ENCODE data around the gene LRRC4.
A peak's percentile ranks its signal among the peaks of the same experiment; 100 is the strongest.

LRRC4 gene

GRCh38 chr7:128014811-128015210 lies 16.4 kb downstream of the LRRC4 start:
- Histone ChIP-seq H3K27ac (replicated peaks) (no peak overlapping the region), H3K4me3 (replicated peaks; ENCODE audit: insufficient read depth, low read length) (no peak overlapping the region), H3K27me3 (ENCODE audit: insufficient read depth, poor library complexity, severe bottlenecking) (no peaks in the 10 kb centered on the region)
- DNase-seq (ENCODE audit: low read depth in 1 of 2, low spot score in 1 of 2) = no peak
- no peak for TF ChIP-seq REST (IDR thresholded peaks at IDR 0.05; ENCODE audit: insufficient replicate concordance, low read depth)
- TF ChIP-seq SPI1 (IDR thresholded peaks at IDR 0.05; ENCODE audit: borderline replicate concordance, low read depth) = no peak
- TF ChIP-seq CTCF (IDR thresholded peaks at IDR 0.05; ENCODE audit: insufficient read depth, low read length) = no peak
- TF ChIP-seq GABPA (IDR thresholded peaks at IDR 0.05; ENCODE audit: low read depth) = no peak
- TF ChIP-seq POLR2AphosphoS5 (IDR thresholded peaks at IDR 0.05; ENCODE audit: low read depth) = no peak

DNA sequence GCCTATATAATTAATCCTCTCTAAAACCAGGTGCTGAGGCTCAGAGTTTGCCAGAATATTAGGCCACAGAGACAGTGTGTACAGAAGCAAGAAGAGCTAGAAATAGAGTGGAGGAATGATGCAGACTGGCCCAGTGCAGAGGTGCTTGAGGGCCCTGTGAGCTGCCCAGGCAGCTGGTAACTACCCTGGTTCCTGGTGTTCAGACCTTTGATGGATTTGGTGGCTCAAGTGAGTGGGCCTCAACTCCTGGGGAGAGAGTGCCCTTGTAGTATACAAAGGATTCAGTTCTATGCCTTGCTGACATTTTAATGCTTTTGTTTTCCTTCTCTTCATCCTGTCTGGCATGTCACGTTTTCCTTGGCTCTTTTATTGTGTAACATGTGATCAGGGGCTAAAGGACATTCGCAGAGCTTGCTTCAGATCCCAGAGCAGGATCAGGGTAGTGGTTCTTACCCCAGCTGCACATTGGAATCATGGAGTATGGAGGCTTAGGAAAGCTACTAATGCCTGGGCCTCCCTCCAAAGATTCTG lies 20.0 kb downstream of the LRRC4 start:
- no peak for DNase-seq (ENCODE audit: low read depth in 1 of 2, low spot score in 1 of 2)
- Histone ChIP-seq H3K27ac (replicated peaks) (no peak overlapping the region), H3K27me3 (ENCODE audit: insufficient read depth, poor library complexity, severe bottlenecking) (no peaks in the 10 kb centered on the region), H3K4me3 (replicated peaks; ENCODE audit: insufficient read depth, low read length) (no peak overlapping the region)
- no peak for TF ChIP-seq REST (IDR thresholded peaks at IDR 0.05; ENCODE audit: insufficient replicate concordance, low read depth)
- no peak for TF ChIP-seq CTCF (IDR thresholded peaks at IDR 0.05; ENCODE audit: insufficient read depth, low read length)
- no peak for TF ChIP-seq GABPA (IDR thresholded peaks at IDR 0.05; ENCODE audit: low read depth)
- TF ChIP-seq SPI1 (IDR thresholded peaks at IDR 0.05; ENCODE audit: borderline replicate concordance, low read depth) = no peak
- TF ChIP-seq POLR2AphosphoS5 (IDR thresholded peaks at IDR 0.05; ENCODE audit: low read depth) = no peak

DNA sequence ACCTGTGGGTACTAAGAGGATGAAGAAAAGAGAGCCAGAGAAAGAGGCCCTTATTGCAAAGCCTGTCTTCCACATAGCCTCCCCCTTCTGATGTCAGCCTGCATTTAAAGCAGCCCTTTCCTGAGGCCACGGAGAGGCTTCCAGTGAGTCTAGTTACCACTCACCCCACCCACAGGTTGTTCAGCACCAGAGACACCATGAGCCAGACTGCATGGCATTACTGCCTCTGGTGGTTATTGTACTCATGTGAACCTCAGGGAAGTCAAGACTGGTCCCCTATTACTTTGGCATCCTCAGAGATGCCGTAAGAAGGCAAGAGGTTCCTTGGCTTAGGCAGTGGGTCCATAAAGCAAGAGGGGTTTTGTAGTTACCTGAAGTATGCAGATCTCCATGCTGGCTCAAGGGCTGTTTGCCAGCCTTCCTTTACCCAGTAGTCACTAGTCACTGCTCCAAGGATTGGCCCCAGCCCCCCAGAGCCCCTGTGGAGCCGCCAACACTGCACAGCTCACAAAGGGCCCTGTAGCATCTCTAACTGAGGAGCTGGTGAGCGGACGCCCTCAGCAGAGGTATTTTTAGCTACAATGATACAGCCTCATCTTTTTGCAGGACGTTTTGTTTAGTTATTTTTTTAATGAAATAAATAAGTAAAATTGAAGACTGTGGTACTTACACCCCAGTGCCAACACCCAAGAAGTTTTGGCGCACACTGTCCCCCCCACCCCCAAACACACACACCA lies 20.7 kb downstream of the LRRC4 start:
- DNase-seq (ENCODE audit: low read depth in 1 of 2, low spot score in 1 of 2) = no peak
- TF ChIP-seq POLR2AphosphoS5 (IDR thresholded peaks at IDR 0.05; ENCODE audit: low read depth) (0 out of 2 replicates have a peak, but pooled peaks have one; percentile 9), GABPA (IDR thresholded peaks at IDR 0.05; ENCODE audit: low read depth) (no peak), REST (IDR thresholded peaks at IDR 0.05; ENCODE audit: insufficient replicate concordance, low read depth) (no peak)
- Histone ChIP-seq H3K27me3 (ENCODE audit: insufficient read depth, poor library complexity, severe bottlenecking) (no peaks in the 10 kb centered on the region), H3K4me3 (replicated peaks; ENCODE audit: insufficient read depth, low read length) (no peak overlapping the region), H3K27ac (replicated peaks) (no peak overlapping the region)
